Measurements from ENCODE around the gene RNFT2. TPM values are rescaled to one million over a fixed set of nuclear protein-coding genes. Genes with fewer than 3 reads are reported as not detected.

RNFT2 gene
- total RNA-seq, 1 experiment from 2014 or later = 29.5 TPM

DNA sequence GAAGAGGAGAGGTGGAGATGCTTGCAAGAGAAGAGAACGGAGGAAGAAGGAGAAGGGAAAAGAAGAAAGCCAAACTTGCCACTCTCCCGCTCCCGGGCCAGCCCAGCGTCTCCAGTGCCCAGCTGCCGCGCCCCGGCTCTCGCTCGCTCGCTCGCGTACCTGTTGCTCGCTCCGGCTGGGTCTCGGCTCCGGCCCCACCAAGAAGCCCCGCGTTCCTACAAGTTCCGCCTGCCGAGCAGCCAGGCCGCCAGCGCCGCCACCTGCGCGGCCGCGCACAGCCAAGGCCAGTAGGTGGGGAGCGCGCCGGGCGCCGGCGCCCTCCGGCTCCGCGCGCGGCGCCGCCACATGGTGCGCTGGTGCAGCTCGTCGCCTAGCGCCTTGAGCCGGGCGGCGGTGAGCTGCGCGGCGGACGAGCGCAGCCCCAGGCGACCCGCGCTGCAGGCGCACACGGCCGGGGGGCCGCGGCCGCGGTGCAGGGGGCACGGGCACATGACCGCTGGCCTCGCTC is 142.8 kb downstream of the RNFT2 start:
- H3K4me1 ChIP-seq (ENCODE audit: insufficient read depth, low read length) = no peaks in the 10 kb centered on the region
- Mint-ChIP-seq H3K27me3 (ENCODE audit: low read depth) (peaks cover 96% of the 10 kb centered on the region), H3K27ac (no peak overlapping the region), H3K9me3 (no peaks in the 10 kb centered on the region; a peak in 1 of 5 replicates), H3K4me3 (peak overlapping the region; percentile 73 to 90), H3K4me1 (peaks cover 41 to 48% of the 10 kb centered on the region in 2 experiments), H3K36me3 (ENCODE audit: insufficient read depth in 1 of 3, low read depth in 3 of 3) (no peaks in the 10 kb centered on the region; a peak in 1 of 7 replicates)
- H3K9ac ChIP-seq (ENCODE audit: extremely low read depth, insufficient read length, low read length) = no peak overlapping the region
- H3K27ac ChIP-seq (ENCODE audit: insufficient read length, low read depth, low read length) = no peak overlapping the region
- H2BK120ac ChIP-seq (ENCODE audit: low read depth, low read length, poor library complexity, severe bottlenecking) = no peak overlapping the region
- no peaks in the 10 kb centered on the region for H3K79me1 ChIP-seq (ENCODE audit: insufficient read depth, low read depth, low read length, poor library complexity, severe bottlenecking)
- H3K14ac ChIP-seq (ENCODE audit: insufficient read depth, low read length) = 0 out of 2 replicates have a peak overlapping the region, but pooled peaks have one; percentile 11
- H4K20me1 ChIP-seq (ENCODE audit: control insufficient read depth, insufficient read depth, insufficient read length) = no peaks in the 10 kb centered on the region
- H3K4me2 ChIP-seq (ENCODE audit: insufficient read depth, insufficient read length, low read length) = peak overlapping the region; percentile 59
- peaks cover 47% of the 10 kb centered on the region for H3K27me3 ChIP-seq (ENCODE audit: insufficient read depth, low read length)
- no peak overlapping the region for H2BK12ac ChIP-seq (ENCODE audit: insufficient read length, low read depth, low read length)
- peak; percentile 81 for DNase-seq
- peaks cover 22% of the 10 kb centered on the region for H3K23me2 ChIP-seq (ENCODE audit: insufficient read length, low read depth, low read length, poor library complexity, severe bottlenecking)
- no peak overlapping the region for H4K91ac ChIP-seq (ENCODE audit: insufficient read length, low read depth, low read length)
- no CpG with 5 or more reads among the region's 65 CpGs for WGBS (ENCODE audit: extremely low coverage, insufficient read length, low lambda C conversion rate)
- H3K79me2 ChIP-seq (ENCODE audit: insufficient read depth, low read length) = no peaks in the 10 kb centered on the region
- no peak overlapping the region for H3T11ph ChIP-seq (ENCODE audit: low read length)
- H3K4ac ChIP-seq (ENCODE audit: low read depth, low read length) = no peak overlapping the region
- no peak overlapping the region for H4K8ac ChIP-seq (replicated peaks; ENCODE audit: insufficient read length, low read depth, low read length)
- H2BK15ac ChIP-seq (ENCODE audit: low read depth, low read length) = no peak overlapping the region
- no peak overlapping the region for H2AFZ ChIP-seq (ENCODE audit: low read length)
- H2AK5ac ChIP-seq (ENCODE audit: insufficient read length, low read length) = no peak overlapping the region
- no peak overlapping the region for H3K18ac ChIP-seq (ENCODE audit: insufficient read length, low read depth, low read length)
- H3K23ac ChIP-seq (ENCODE audit: insufficient read length, low read depth, low read length) = no peak overlapping the region
- H3K56ac ChIP-seq (ENCODE audit: insufficient read length, low read depth, low read length) = no peak overlapping the region
- no peak overlapping the region for H2BK20ac ChIP-seq (ENCODE audit: low read depth, low read length, poor library complexity, severe bottlenecking)
- TF ChIP-seq, protein P1, sequence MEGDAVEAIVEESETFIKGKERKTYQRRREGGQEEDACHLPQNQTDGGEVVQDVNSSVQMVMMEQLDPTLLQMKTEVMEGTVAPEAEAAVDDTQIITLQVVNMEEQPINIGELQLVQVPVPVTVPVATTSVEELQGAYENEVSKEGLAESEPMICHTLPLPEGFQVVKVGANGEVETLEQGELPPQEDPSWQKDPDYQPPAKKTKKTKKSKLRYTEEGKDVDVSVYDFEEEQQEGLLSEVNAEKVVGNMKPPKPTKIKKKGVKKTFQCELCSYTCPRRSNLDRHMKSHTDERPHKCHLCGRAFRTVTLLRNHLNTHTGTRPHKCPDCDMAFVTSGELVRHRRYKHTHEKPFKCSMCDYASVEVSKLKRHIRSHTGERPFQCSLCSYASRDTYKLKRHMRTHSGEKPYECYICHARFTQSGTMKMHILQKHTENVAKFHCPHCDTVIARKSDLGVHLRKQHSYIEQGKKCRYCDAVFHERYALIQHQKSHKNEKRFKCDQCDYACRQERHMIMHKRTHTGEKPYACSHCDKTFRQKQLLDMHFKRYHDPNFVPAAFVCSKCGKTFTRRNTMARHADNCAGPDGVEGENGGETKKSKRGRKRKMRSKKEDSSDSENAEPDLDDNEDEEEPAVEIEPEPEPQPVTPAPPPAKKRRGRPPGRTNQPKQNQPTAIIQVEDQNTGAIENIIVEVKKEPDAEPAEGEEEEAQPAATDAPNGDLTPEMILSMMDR (conservative IDR thresholded peaks at IDR 0.05) = no peak; the same call in 2 of the 3 replicates
- no peak overlapping the region for H4K5ac ChIP-seq (ENCODE audit: insufficient read length, low read depth, low read length)
- H2BK5ac ChIP-seq (ENCODE audit: insufficient read length, low read length) = no peak overlapping the region
- no peaks in the 10 kb centered on the region for H3K9me3 ChIP-seq (ENCODE audit: control insufficient read depth, low read depth, low read length)

All from H9 (cell line).